Endothelial cell (in vitro differentiated cells): Measurements from ENCODE around the gene THRAP3. TPM values are rescaled to one million over a fixed set of nuclear protein-coding genes. Genes with fewer than 3 reads are reported as not detected.

Experiments
- DNase-seq: peaks from one replicate; pipeline ENCODE4 v3.0.0; 2021; ENCODE audit warnings: low spot score
- H3K27ac Mint-ChIP-seq: one replicate; pipeline ENCODE4 v1.8.0; 2021; ENCODE audit warnings: mixed read lengths, inconsistent platforms; ENCODE audit not compliant: unreplicated experiment
- H3K27me3 Mint-ChIP-seq: one replicate; pipeline ENCODE4 v1.8.0; 2021; ENCODE audit warnings: mild to moderate bottlenecking, moderate library complexity, mixed read lengths, inconsistent platforms; ENCODE audit not compliant: unreplicated experiment
- H3K36me3 Mint-ChIP-seq: one replicate; pipeline ENCODE4 v1.8.0; 2021; ENCODE audit warnings: mild to moderate bottlenecking, low read depth, mixed read lengths, inconsistent platforms; ENCODE audit not compliant: unreplicated experiment
- H3K4me1 Mint-ChIP-seq: one replicate; pipeline ENCODE4 v1.8.0; 2021; ENCODE audit warnings: mild to moderate bottlenecking, mixed read lengths, inconsistent platforms; ENCODE audit not compliant: unreplicated experiment
- H3K4me3 Mint-ChIP-seq: one replicate; pipeline ENCODE4 v1.8.0; 2021; ENCODE audit warnings: mild to moderate bottlenecking, mixed read lengths, inconsistent platforms; ENCODE audit not compliant: unreplicated experiment
- H3K9me3 Mint-ChIP-seq: one replicate; pipeline ENCODE4 v1.8.0; 2021; ENCODE audit warnings: mixed read lengths, inconsistent platforms; ENCODE audit not compliant: unreplicated experiment
- CTCF ChIP-seq: fragments of 200-600 bp; sonication (generic); IDR thresholded peaks from one replicate; pipeline ENCODE4 v1.5.0; 2021; ENCODE audit warnings: antibody characterized with exemption; ENCODE audit not compliant: unreplicated experiment
- total RNA-seq: library from RNA; stranded (reverse); fragmentation: NEBNext Ultra II Directional; extraction: Animal tissue kit (Norgen Biotek cat#: 25700); gene quantifications from one replicate; pipeline ENCODE4 v1.2.1, GENCODE V29; 2021; ENCODE audit not compliant: unreplicated experiment

Gene THRAP3
- total RNA-seq, 1 donor from 2014 or later: 129 TPM

- Mint-ChIP-seq H3K27me3 (peaks cover 11% of the 10 kb centered on the region), H3K27ac (no peak overlapping the region), H3K4me1 (peaks cover 21% of the 10 kb centered on the region), H3K36me3 (peaks cover 8% of the 10 kb centered on the region), H3K9me3 (no peaks in the 10 kb centered on the region), H3K4me3 (peak overlapping the region; percentile 4)
- TF ChIP-seq CTCF: no peak
- DNase-seq: no peak
Observed at GRCh38 chr1:36326499-36326898, 102.3 kb downstream of the THRAP3 start.

- H3K9me3 Mint-ChIP-seq: no peaks in the 10 kb centered on the region
- DNase-seq: no peak
Observed at GRCh38 chr1:36327421-36328087, 103.3 kb downstream of the THRAP3 start.

GRCh38 chr1:36328088-36328480, 103.8 kb downstream of the THRAP3 start:
- Mint-ChIP-seq H3K36me3 (peaks cover 4% of the 10 kb centered on the region), H3K27ac (no peak overlapping the region)
- TF ChIP-seq CTCF: no peak

More at GRCh38 chr1:36327421-36328087, 103.3 kb downstream of the THRAP3 start:
- peaks cover 4% of the 10 kb centered on the region for H3K36me3 Mint-ChIP-seq
- H3K27me3 Mint-ChIP-seq: peaks cover 16% of the 10 kb centered on the region
- peaks cover 17% of the 10 kb centered on the region for H3K4me1 Mint-ChIP-seq
- no peak overlapping the region for H3K27ac Mint-ChIP-seq
- no peak overlapping the region for H3K4me3 Mint-ChIP-seq
- no peak for TF ChIP-seq CTCF

GRCh38 chr1:36328713-36329112, 104.5 kb downstream of the THRAP3 start:
- DNase-seq: no peak
- Mint-ChIP-seq H3K4me1 (peaks cover 17% of the 10 kb centered on the region), H3K27ac (no peak overlapping the region), H3K27me3 (peaks cover 20% of the 10 kb centered on the region), H3K36me3 (peaks cover 4% of the 10 kb centered on the region), H3K9me3 (no peaks in the 10 kb centered on the region), H3K4me3 (no peak overlapping the region)
- no peak for TF ChIP-seq CTCF

More at GRCh38 chr1:36328088-36328480, 103.8 kb downstream of the THRAP3 start:
- Mint-ChIP-seq H3K4me1 (peaks cover 17% of the 10 kb centered on the region), H3K4me3 (no peak overlapping the region), H3K27me3 (peaks cover 20% of the 10 kb centered on the region), H3K9me3 (no peaks in the 10 kb centered on the region)
- no peak for DNase-seq

GRCh38 chr1:36329817-36330216, 105.6 kb downstream of the THRAP3 start:
- DNase-seq: no peak
- Mint-ChIP-seq H3K36me3 (peaks cover under 1% of the 10 kb centered on the region), H3K27ac (no peak overlapping the region), H3K4me1 (peaks cover 11% of the 10 kb centered on the region), H3K9me3 (no peaks in the 10 kb centered on the region), H3K27me3 (peaks cover 15% of the 10 kb centered on the region), H3K4me3 (no peak overlapping the region)
- TF ChIP-seq CTCF: no peak
